Islet precursor cell (in vitro differentiated cells): ENCODE data around the gene CKMT1A.
"Not testable (repeated sequence)": the region's sequence is repeated elsewhere in the genome, so short reads cannot be mapped to it uniquely, and the experiment has no call there.

Source experiments
- DNase-seq: peaks from one replicate; pipeline ENCODE4 v3.0.0-alpha.2; 2018

Gene CKMT1A

DNA sequence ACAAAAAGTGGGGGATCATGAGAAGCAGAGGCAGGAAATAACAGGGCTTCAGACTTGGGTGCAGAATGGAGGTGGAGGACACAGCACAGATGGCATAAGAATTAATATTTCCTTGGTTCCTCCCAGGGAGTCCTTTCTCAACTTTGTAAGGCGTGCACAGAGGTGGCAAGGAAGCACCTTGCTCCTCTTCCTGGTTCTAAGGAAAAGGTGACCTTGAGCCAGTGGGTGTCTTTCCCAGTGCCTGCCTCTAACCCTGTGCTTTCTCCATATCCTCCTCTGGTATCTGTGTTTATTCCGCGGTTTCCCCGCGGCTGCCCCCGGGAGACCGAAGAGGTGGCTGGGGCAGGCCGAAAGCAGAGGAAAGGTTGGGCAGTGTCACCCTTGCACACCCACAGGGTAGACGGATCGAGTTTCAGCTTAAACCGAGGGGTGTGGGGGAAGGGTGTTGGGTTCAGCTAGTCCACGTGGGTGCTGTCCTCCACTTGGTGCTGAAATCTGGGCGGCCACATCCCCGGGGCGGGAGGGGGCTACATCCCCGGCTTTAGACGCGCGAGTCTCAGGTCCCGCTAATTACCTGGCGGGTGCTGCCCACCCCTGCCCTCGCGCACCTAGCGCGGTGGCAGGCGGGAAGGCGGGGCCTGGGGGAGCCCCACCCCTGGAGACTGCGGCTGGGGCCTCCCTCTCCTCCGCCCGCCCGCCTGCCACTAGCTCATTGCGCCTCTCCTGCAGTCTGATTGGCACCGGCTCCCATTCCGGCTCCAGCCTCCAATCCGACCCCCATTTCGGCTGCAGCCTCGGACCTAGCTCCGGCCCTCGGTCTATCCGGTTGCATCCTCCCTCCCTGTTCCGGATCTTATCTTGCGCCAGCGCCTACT is at the start of gene CKMT1A:
Gene CKMT1A (plus strand): TSS at position 712 of the 875 bp plus-strand sequence. CDS start 192 bp downstream, outside the sequence.
- not testable (repeated sequence) for DNase-seq

DNA sequence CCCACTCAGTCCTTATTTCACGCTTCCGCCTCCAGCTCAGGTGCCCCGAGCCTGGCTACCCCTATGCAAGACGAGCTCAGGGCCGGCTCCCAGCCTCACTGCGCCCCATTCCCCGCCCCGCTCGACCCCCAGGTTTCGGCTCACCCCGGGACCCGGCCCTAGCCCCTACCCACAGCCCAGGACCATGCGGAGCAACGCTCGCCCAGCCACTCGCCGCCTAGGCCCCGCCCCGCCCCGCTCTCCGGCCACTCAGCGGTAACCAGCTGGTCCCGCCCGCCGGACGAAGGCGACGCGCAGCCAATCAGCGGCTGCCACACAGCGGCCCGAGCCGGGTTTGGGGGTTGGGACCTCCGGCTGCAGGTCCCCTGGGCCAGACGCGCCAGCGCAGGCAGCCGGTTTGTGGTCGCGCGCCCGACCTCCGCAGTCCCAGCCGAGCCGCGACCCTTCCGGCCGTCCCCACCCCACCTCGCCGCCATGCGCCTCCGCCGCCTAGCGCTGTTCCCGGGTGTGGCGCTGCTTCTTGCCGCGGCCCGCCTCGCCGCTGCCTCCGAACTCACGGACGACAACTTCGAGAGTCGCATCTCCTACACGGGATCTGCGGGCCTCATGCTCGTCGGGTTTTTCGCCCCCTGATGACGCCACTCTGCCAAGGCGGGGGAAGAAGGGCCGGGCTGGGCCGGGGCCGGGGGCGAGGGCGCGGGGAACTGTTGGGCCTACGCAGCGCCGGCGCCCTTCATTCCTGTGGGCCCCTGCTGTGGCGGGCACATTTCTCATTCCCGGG is 44.8 kb upstream of the CKMT1A start, which contains the start of gene CATSPER2:
Gene CATSPER2 (minus strand): TSS at position 196 of the 781 bp plus-strand sequence. CDS start 783 bp downstream, outside the sequence.
- no peak for DNase-seq

DNA sequence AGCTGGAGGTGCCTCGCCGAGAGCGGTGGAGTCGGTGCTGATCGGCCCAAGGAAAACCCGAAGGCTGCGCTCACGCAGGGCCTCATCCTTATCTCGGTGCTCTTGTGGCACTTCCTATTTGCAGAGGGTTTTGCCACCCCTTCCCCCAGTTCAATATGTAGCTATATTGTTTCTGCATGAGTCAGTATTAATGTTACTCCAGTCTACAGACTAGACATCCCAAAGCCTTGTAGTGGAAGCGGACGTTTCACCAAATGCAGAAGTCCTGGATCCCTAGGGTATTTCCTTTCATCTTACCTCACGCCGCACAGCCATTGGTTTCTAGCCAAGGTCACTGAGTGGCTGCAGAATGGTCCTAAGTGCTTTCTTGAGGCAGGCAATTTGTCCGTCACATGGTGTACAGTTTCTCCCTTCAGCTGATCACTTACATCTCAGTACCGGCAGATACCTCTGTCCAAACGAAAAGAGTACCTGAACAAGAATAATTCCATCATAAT is 44.2 kb upstream of the CKMT1A start:
- DNase-seq: not testable (repeated sequence)

DNA sequence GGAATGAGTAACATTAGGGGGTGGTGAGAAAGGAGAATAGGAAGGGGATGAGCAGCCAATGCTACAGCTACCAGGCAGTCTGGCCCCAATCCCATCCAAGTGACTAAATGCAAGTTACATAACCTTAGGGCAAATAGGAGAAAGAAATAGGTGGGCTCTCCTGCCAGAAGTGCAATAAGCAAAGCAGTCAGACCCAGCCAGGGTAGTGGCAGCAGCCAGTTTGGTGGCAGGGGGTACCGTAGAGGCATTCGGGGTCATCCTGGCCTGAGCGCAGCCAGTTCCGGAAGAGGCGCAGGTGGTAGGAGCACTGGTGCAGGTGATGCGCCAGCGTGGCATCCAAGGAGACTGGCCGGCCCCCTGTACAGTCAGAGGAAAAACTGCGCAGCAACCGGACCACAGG is 33.9 kb upstream of the CKMT1A start:
- not testable (repeated sequence) for DNase-seq

DNA sequence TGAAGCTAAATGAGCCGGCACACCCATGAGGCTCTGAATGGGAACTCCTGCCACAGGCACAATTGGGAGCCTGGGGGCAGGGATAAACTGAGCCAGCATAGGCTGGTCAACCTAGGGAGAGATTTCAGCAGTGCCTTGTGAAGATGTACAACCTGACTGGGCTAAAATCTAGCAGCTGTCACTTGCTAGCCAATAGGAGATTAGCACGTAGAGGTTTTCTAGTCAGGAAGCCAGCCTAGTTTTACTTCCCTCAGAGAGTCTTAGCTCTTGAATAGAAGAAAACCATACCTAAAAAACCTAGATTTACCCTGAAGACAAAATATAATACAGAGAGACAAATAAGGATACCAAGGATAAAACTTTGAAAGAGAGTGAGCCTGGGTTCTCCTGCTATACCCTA is 31.4 kb upstream of the CKMT1A start:
- not testable (repeated sequence) for DNase-seq

DNA sequence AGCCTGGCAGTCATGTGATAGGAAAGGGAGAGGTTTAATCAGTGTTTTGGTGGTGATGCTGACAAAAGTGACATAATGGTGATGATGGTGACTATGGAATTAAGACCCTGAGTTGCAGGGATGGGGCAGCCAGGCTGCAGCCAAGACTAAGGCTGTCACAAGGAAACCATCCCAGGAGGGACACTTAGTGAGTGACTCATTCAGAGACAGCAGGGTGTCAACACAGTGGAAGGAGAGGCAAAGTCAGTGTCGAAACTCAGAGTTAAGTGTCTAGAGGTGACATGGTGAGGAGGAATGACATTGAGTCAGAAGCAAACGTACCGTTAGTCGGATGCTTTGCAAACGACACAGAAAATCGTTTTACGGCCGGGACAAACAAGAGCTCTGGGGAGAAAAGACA is 30.3 kb upstream of the CKMT1A start:
- not testable (repeated sequence) for DNase-seq

DNA sequence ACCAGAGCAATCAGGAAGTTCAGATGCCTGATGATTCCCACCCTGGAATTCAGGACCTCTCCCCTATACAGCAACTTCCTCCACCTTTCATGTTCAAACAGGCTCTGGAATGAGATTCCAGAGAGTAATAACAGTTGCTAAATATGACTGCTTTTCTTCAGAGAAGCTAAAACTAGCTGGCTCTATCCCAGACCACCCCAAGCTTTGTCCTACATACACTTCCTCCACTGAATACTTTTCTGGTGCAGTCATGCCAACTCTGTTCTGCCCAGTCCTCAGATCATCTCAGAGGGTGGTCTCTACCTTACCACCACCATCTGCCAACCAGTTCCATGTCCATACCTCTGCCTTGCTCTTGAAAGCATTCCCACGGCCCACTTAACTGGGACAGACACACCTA is 27.5 kb upstream of the CKMT1A start:
- DNase-seq: not testable (repeated sequence)

DNA sequence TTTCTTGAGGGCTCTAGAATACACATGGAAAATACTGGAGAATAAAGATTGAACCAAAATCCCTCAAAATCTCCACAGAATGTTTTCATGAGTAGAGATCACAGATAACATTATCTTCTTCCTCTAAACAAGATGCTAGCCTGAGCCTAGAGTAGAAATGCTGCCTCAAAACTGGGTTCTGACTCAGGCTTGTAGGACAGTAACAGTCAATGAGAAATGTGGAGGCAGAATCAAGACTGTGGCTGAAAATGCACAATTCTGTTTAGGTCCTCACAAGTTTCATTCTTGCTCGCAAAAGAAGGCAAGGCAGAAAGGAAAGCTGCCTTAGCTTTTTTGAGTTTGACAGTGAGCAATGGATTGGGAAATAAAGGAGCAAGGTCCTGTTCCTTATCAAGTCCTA is 19.5 kb upstream of the CKMT1A start:
- not testable (repeated sequence) for DNase-seq

DNA sequence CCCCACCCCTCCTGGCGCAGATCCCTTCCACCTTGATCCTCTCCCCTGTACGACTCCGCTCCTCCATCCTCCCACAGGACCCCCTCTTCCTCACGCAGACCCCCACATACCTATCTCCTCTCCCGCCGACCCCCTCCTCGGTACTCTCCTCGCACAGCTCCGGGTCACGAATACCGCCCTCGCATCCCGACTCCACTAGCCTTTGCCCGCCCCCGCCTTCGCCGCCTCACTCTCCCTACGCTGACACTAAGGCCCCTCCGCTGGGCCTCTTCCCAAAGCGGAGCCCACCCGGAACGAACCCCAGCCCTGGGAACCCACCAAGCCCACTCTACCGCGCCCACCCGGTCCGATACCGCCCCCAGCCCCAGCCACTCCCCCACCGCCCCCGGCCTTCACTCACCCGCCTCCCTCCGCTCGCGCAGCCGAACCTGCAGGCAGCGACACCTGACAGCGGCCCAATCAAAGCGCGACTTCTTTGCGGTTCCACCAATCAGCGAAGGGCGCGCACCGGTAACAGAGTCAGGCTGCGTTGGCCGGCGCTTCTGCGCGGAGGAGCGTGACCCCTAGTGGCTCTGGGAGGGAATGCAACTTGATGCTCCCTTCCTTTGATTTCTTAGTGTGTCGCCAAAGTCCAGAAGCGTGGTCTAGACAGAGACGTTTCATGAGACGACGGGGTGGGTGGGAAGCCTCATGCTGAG is 3.9 kb upstream of the CKMT1A start:
- DNase-seq: not testable (repeated sequence)

DNA sequence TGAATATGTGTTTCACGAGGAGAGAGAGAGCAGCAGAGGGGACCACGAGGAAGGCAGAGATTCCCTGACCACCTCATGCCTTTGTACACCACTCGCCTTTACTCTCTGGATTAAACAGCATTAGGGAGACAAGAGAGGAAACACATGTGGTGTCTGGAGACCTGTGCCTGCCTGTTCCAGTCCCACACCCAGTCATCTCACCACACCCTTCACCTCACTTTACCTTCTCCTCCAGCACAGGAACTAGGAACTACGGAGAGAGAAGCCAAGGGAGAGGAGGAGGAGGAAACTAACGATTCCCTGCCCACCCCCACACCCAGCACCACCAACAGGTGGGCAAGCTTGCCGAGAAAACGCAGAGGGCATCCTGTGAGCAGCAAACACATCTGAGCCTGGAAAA is 980 bp upstream of the CKMT1A start:
- not testable (repeated sequence) for DNase-seq

DNA sequence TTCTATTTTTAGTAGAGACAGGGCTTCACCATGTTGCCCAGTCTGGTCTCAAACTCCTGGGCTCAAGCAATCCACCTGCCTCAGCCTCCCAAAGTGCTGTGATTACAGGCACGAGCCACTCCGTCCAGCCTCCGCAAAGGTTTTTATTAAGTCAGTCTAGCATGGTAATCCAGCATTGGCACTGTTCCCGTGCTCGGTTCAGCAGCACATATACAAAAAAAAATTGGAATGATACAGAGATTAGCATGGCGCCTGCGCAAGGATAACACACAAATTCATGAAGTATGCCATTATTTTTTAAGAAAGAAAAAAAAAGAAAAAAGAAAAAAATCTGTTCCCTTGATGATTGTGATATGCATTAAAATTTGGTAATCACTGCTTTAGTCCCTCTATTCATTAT is 8.5 kb downstream of the CKMT1A start:
- peak; percentile 18 for DNase-seq

DNA sequence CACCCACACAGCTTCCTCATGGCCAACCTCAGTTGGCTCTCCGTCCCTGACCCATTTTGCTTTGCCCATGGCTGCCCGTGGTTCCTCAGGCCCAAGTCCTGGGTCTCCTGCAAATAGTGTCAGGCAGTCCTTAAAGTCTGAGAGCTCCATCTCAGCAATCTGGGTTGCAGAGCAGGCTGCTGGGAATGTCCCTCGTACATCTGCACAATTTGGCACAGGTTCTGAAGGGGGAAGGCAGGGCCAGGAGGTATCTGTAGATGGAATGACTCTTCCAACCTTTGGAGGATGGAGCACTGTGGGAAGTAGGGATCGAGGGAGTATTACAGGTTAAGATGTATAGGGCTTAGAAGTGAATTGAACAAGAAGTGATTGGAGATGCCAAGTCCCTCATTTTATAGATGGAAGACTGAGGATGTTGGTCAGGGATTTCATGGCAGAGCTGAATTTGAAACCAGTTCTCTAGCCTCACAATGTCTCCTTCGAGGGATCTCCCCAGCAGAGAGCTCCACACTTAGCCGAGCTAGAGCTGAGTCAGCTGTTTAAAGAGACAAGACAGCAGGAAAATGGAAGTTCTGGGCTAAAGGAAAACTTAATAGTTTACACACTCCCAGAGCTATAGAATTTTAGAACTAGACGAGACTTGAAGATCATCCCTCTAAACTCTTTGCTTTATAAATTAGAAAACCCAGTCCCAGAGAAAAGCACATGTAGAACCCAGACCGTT is 9.2 kb downstream of the CKMT1A start:
- peak; percentile 17 for DNase-seq

DNA sequence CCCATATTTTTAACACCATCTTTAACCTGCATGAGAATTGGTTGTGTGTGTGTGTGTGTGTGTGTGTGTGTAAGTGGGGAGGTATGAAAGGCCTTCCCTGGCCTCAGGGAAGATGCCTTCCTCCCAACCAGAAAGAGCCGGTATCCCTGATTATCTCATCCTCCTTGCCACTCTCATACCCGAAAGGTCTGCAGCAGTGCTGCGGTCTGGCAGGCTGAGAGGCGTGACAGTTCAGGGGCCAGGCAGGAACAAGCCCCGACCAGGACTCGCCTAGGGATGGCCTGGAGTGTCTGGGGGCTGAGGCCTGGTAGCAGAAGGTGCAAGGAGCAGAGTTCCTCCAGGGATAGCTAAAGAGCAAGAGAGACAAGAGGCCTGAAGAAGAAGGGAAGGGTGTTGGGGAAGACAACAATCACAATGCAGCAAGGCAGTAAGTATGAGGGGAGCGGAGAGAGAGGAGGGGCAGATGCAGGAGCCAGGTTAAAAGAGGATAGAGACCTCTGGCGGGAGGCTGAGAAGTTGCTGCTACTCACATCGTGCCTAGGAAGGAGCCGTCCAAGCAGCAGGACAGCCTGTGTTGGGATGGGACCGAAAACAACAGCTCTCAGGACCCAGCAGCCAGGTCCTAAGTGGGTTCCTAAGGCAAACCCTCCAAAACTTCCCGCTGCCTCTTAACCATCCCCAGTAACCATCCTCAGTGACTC is 16.9 kb downstream of the CKMT1A start:
- DNase-seq: not testable (repeated sequence)

DNA sequence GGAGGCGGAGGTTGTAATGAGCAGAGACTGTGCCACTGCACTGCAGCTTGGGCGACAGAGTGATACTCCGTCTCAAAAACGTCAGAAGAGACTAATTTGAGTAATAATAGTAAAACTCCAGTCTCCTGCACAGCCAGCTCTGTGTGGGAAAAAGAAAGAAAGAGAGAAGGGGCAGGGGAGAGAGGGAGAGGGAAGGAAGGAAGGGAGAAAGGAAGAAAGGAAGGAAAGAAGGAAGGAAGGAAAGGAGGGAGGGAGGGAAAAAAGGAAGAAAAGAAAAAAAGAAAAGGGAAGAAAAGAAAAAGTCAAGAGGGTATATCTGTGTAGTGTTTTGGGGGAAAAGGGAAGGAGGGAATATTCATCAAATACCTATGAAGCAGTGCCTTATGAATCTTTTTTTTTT is 29.5 kb downstream of the CKMT1A start:
- DNase-seq: no peak

DNA sequence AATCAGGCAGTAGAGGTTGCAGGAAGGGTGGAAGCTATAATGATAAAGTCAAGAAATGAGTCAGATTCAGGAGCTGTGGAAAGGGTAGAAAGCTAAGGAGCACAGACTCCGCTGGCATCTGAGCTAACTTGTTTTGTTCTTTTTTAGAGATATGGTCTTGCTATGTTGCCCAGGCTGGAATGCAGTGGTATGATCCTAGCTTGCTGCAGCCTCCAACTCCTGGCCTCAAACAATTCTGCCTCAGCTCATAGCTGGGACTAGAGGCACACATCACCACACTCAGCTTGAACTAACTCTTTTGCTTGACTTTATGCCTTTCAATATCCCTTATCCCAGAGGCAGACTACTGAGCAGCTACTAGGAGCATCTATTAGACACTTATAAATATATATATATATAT is 32.6 kb downstream of the CKMT1A start:
- DNase-seq: not testable (repeated sequence)

DNA sequence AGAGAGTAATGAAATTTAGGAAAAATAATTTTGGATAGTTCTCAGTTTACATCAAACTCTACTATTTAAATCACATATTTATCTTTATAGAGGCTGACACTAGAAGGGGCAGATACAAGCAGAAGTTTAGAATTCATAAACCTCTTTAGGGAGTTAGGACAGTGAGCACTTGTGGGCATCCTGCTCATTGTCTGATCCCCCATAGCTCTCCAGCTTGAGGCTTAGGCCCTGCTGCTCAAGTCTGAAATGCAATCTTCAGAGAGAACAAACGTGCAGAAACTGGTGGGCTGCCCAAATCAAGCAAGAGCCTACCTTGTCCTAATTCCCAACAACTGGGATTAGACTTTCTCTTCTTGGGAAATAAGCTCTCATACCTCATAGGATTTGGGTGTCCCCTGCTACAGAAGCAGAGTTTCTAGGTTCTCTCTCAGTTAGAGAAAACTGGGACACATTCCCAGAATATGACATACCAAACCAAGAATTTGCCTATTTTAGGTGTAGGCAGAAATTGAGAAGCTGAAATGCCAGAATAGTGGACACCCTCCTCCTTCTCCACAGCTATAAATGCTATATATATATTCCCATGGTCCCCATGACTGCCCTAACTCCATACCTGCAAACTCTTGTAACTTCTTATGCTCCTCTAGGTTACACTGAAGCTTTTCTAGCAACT is 34.5 kb downstream of the CKMT1A start:
- not testable (repeated sequence) for DNase-seq

DNA sequence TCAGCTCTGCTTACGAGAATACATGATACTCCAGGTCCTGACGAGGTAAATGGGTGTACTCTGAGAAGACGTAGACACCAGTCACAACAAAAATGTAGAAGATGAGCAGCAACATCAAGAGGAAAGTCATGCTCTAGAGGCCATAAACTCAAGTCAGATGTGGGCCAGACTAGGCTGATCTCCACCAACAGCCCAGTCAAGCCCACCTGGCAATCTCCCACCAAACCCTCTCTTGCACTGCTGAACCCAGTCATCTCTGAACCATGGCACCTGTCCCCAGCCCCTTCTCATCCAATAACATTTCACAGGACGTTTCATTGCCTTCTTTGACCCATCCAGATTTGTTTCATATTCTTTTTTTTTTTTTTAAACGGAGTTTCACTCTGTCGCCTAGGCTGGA is 41.8 kb downstream of the CKMT1A start:
- DNase-seq: no peak

DNA sequence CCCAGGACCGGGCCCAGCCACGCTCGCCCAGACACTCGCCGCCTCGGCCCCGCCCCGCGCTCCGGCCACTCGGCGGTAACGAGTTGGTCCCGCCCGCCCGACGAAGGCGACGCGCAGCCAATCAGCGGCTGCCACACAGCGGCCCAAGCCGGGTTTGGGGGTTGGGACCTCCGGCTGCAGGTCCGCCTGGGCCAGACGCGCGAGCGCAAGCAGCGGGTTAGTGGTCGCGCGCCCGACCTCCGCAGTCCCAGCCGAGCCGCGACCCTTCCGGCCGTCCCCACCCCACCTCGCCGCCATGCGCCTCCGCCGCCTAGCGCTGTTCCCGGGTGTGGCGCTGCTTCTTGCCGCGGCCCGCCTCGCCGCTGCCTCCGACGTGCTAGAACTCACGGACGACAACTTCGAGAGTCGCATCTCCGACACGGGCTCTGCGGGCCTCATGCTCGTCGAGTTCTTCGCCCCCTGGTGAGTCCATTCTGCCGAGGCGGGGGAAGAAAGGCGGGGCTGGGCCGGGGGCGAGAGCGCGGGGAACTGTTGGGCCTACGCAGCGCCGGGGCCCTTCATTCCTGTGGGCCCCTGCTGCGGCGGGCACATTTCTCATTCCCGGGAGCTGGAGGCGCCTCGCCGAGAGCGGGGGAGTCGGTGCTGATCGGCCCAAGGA is 52.7 kb downstream of the CKMT1A start, which contains the start of gene PDIA3:
Gene PDIA3 (plus strand): TSS at position 194 of the 658 bp plus-strand sequence. CDS start 102 bp downstream, at position 296.
- DNase-seq: peak; percentile 98

DNA sequence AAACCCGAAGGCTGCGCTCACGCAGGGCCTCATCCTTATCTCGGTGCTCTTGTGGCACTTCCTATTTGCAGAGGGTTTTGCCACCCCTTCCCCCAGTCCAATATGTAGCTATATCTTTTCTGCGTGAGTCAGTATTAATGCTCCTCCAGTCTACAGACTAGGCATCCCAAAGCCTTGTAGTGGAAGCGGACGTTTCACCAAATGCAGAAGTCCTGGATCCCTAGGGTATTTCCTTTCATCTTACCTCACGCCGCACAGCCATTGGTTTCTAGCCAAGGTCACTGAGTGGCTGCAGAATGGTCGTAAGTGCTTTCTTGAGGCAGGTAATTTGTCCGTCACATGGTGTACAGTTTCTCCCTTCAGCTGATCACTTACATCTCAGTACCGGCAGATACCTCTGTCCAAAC is 53.2 kb downstream of the CKMT1A start:
- peak; percentile 61 for DNase-seq

DNA sequence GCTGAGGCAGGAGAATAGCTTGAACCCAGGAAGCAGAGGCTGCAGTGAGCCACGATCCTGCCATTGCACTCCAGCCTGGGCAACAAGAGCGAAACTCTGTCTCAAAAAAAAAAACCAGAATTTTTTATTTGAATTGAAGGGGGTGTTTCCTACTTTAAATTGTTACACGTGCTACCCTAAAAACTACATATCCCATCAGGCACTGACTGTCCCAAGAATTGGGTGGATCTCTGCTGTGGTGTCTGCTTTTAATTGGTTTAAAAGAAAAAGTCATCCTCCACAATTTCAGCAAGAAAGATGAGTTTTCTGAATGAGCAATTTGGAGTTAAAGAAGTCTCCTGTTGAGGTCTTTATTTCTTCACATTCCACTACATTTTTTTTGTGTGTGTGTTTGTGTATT is 54.7 kb downstream of the CKMT1A start:
- DNase-seq: no peak
